ENCODE results near the gene LARP4. TPM values are rescaled to one million over a fixed set of nuclear protein-coding genes. Genes with fewer than 3 reads are reported as not detected.

Gene LARP4
- total RNA-seq, 1 experiment from 2014 or later = 35.1 TPM

- H3K4me1 ChIP-seq (ENCODE audit: insufficient read depth, low read length) = peaks cover 5% of the 10 kb centered on the region; the same call in 1 of the 2 replicates
- TF ChIP-seq EZH2phosphoT487 (IDR thresholded peaks at IDR 0.05; ENCODE audit: borderline replicate concordance, low read length) = no peak
- no peak for TF ChIP-seq EZH2 (IDR thresholded peaks at IDR 0.05; ENCODE audit: low read length, unreplicated experiment)
- no peak for TF ChIP-seq CTCF (conservative IDR thresholded peaks at IDR 0.05; ENCODE audit: low read depth, low read length)
- CTCF ChIA-PET = no interaction called here
- no peak overlapping the region for H2AFZ ChIP-seq (ENCODE audit: low read length)
- no peaks in the 10 kb centered on the region for H3K9me2 ChIP-seq (replicated peaks; ENCODE audit: low read length)
- no peak overlapping the region for H3K9ac ChIP-seq (ENCODE audit: low read length)
- no peaks in the 10 kb centered on the region for H3F3A ChIP-seq (ENCODE audit: low read length, unreplicated experiment)
- intact Hi-C loops (cut with micrococcal nuclease) = no loop called here
- no peak overlapping the region for H3K27ac ChIP-seq (ENCODE audit: low read length)
- ATAC-seq (no peak), DNase-seq (no peak)
- H3K79me2 ChIP-seq (ENCODE audit: low read length) = no peaks in the 10 kb centered on the region
- no peaks in the 10 kb centered on the region for H3K27me3 ChIP-seq (ENCODE audit: low read length)
- no peak overlapping the region for H3K4me2 ChIP-seq (ENCODE audit: low read length)
- H3K4me3 ChIP-seq (ENCODE audit: low read length) = no peak overlapping the region
- BruUV-seq (replicated peaks) = no TSS peak
- H3K9me3 ChIP-seq (ENCODE audit: low read length) = no peaks in the 10 kb centered on the region
- H4K20me1 ChIP-seq (ENCODE audit: low read length) = no peaks in the 10 kb centered on the region
- no peaks in the 10 kb centered on the region for H3K36me3 ChIP-seq (ENCODE audit: low read depth, low read length)
- POLR2A ChIA-PET (ENCODE audit: unreplicated experiment) = no interaction called here
Measured at GRCh38 chr12:50353404-50353803, 47.3 kb upstream of the LARP4 start.

GRCh38 chr12:50353869-50354593, 46.7 kb upstream of the LARP4 start:
- no peaks in the 10 kb centered on the region for H3K79me2 ChIP-seq (ENCODE audit: low read length)
- H3K27me3 ChIP-seq (ENCODE audit: low read length) = no peaks in the 10 kb centered on the region
- no peaks in the 10 kb centered on the region for H3K9me3 ChIP-seq (ENCODE audit: low read length)
- no peaks in the 10 kb centered on the region for H3K36me3 ChIP-seq (ENCODE audit: low read depth, low read length)
- no peak overlapping the region for H3K4me2 ChIP-seq (ENCODE audit: low read length)
- no peaks in the 10 kb centered on the region for H3K9me2 ChIP-seq (replicated peaks; ENCODE audit: low read length)
- no peak overlapping the region for H3K4me3 ChIP-seq (ENCODE audit: low read length)
- no peak for ATAC-seq
- TF ChIP-seq EZH2 (IDR thresholded peaks at IDR 0.05; ENCODE audit: low read length, unreplicated experiment) (no peak), EZH2phosphoT487 (IDR thresholded peaks at IDR 0.05; ENCODE audit: borderline replicate concordance, low read length) (no peak), CTCF (conservative IDR thresholded peaks at IDR 0.05; ENCODE audit: low read depth, low read length) (no peak)
- H3K27ac ChIP-seq (ENCODE audit: low read length) = no peak overlapping the region
- no peaks in the 10 kb centered on the region for H3F3A ChIP-seq (ENCODE audit: low read length, unreplicated experiment)
- CTCF ChIA-PET = no interaction called here
- no peaks in the 10 kb centered on the region for H4K20me1 ChIP-seq (ENCODE audit: low read length)
- no peak for DNase-seq
- no peak overlapping the region for H3K9ac ChIP-seq (ENCODE audit: low read length)
- intact Hi-C loops (cut with micrococcal nuclease) = no loop called here
- no peak overlapping the region for H2AFZ ChIP-seq (ENCODE audit: low read length)
- peaks cover 5% of the 10 kb centered on the region; the same call in 1 of the 2 replicates for H3K4me1 ChIP-seq (ENCODE audit: insufficient read depth, low read length)
- POLR2A ChIA-PET (ENCODE audit: unreplicated experiment) = no interaction called here
- no TSS peak for BruUV-seq (replicated peaks)

GRCh38 chr12:50354908-50355307, 45.8 kb upstream of the LARP4 start:
- Histone ChIP-seq H3K9me2 (replicated peaks; ENCODE audit: low read length) (no peaks in the 10 kb centered on the region), H3K4me1 (ENCODE audit: insufficient read depth, low read length) (peaks cover 5% of the 10 kb centered on the region; the same call in 1 of the 2 replicates), H3K27ac (ENCODE audit: low read length) (no peak overlapping the region), H3K4me3 (ENCODE audit: low read length) (no peak overlapping the region), H3F3A (ENCODE audit: low read length, unreplicated experiment) (no peaks in the 10 kb centered on the region), H3K9me3 (ENCODE audit: low read length) (no peaks in the 10 kb centered on the region), H3K36me3 (ENCODE audit: low read depth, low read length) (no peaks in the 10 kb centered on the region), H3K79me2 (ENCODE audit: low read length) (no peaks in the 10 kb centered on the region), H3K9ac (ENCODE audit: low read length) (no peak overlapping the region), H4K20me1 (ENCODE audit: low read length) (no peaks in the 10 kb centered on the region), H3K4me2 (ENCODE audit: low read length) (no peak overlapping the region), H3K27me3 (ENCODE audit: low read length) (no peaks in the 10 kb centered on the region), H2AFZ (ENCODE audit: low read length) (no peak overlapping the region)
- no TSS peak for BruUV-seq (replicated peaks)
- DNase-seq = no peak
- no peak for ATAC-seq
- ChIA-PET POLR2A (ENCODE audit: unreplicated experiment) (no interaction called here), CTCF (no interaction called here)
- TF ChIP-seq EZH2phosphoT487 (IDR thresholded peaks at IDR 0.05; ENCODE audit: borderline replicate concordance, low read length) (no peak), CTCF (conservative IDR thresholded peaks at IDR 0.05; ENCODE audit: low read depth, low read length) (no peak), EZH2 (IDR thresholded peaks at IDR 0.05; ENCODE audit: low read length, unreplicated experiment) (no peak)
- intact Hi-C loops (cut with micrococcal nuclease) = no loop called here

Data from PC-3 (cell line).